Stimulated activated naive CD8-positive, alpha-beta T cell treated with anti-CD3 and anti-CD28 coated beads, Interleukin-15, Interleukin-2, amounts not matched to agents 100 ng/mL and 50 ng/mL, for 24 hours (primary cell): ENCODE measurements around the gene DRD3.

Source experiments
- H3K27ac Mint-ChIP-seq: one replicate; pipeline ENCODE4 v1.8.0; 2021; ENCODE audit warnings: mild to moderate bottlenecking, mixed read lengths
- H3K27me3 Mint-ChIP-seq: one replicate; pipeline ENCODE4 v1.8.0; 2021; ENCODE audit warnings: mixed read lengths
- H3K36me3 Mint-ChIP-seq: one replicate; pipeline ENCODE4 v1.8.0; 2021; ENCODE audit warnings: low read depth, mixed read lengths
- H3K4me1 Mint-ChIP-seq: one replicate; pipeline ENCODE4 v1.8.0; 2021; ENCODE audit warnings: low read depth, mixed read lengths
- H3K4me3 Mint-ChIP-seq: one replicate; pipeline ENCODE4 v1.8.0; 2021; ENCODE audit warnings: mild to moderate bottlenecking, mixed read lengths
- H3K9me3 Mint-ChIP-seq: one replicate; pipeline ENCODE4 v1.8.0; 2021; ENCODE audit warnings: mixed read lengths

Gene DRD3

DNA sequence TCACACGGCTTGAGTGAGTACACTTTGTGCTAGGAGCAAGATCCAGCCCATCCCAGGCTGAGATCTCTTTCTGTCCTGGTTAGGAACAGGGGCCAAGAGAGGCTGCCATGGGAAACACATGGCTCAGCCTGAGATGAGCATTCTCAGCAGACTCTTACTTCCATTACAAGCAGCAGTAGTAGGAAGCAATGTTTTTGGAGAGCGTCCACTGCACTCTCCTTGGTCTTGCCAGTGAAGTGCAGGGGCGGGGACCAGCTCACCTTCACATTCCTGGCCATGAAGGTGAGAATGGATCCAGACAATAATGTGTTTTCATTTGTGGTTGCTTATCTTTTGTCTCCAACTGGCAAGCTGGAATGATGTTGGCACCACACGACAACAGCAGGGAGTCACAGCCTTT, 33.8 kb upstream of the DRD3 start:
- H3K9me3 Mint-ChIP-seq, result peaks cover 6% of the 10 kb centered on the region
- peaks cover 13% of the 10 kb centered on the region for H3K4me1 Mint-ChIP-seq
- H3K27ac Mint-ChIP-seq, result no peak overlapping the region
- no peaks in the 10 kb centered on the region for H3K27me3 Mint-ChIP-seq
- no peak overlapping the region for H3K4me3 Mint-ChIP-seq
- H3K36me3 Mint-ChIP-seq, result peaks cover 6% of the 10 kb centered on the region

DNA sequence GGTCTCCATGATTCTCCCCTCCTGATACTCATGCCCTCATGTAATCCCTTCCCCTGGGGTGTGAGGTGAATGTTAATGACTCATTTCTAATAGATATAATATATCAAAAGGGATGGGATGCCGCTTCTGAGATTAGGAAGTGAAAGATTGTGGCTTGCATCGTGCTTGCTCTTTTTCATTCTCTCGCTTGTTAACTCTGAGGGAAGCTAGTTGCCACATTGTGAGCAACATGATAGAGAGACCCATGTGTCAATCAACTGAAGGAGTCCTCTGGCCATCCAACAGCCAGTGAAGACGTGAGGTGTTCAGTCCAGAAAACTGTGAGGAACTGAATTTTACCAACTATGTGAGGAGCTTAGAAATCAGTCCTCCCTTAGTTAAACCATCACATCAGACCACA, 28.9 kb upstream of the DRD3 start:
- Mint-ChIP-seq H3K36me3 (peaks cover 3% of the 10 kb centered on the region), H3K9me3 (peaks cover 6% of the 10 kb centered on the region), H3K27me3 (no peaks in the 10 kb centered on the region), H3K4me1 (peaks cover 35% of the 10 kb centered on the region), H3K27ac (peak overlapping the region; percentile 37), H3K4me3 (no peak overlapping the region)

DNA sequence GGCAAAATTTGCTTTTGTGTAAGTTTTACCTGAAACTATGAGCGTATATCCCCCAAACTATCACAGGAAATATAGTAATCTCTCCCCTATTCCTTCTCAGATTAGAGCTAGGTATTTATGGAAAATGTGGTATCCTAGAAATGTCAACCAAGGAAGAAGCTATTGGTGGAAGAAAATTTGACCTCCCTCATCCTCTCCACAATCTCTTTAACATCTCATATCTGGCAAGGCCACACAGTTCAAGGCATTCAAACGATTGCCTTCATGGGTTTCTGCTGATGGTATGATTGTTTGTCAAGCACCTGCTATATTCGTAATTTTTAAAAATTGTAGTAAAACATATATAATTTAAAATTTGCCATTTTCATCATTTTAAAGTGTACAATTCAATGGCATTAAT, 27.5 kb upstream of the DRD3 start:
- Mint-ChIP-seq H3K36me3 (peaks cover 3% of the 10 kb centered on the region), H3K9me3 (peaks cover 6% of the 10 kb centered on the region), H3K27ac (peak overlapping the region; percentile 16), H3K4me3 (peak overlapping the region; percentile 1), H3K27me3 (no peaks in the 10 kb centered on the region), H3K4me1 (peaks cover 35% of the 10 kb centered on the region)

DNA sequence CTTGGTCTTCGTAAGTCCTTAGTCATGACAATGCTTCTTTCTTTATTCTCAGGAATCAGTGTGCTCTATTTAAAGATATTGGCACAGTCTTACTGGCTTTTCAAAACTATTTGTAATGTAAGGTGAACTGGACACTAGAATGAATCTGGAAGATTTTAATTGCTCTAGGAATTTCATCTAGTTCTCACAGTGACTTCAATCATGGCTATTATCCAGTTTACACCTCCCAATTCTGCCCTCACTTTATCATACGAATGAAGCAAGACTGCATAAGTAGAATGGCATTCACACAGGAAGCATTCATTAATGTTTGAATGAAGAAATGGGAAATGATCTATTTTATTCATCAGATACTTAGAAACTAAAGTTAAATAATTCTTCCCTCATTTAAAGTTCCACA, 26.7 kb upstream of the DRD3 start:
- H3K9me3 Mint-ChIP-seq, result peaks cover 5% of the 10 kb centered on the region
- no peaks in the 10 kb centered on the region for H3K27me3 Mint-ChIP-seq
- peaks cover 35% of the 10 kb centered on the region for H3K4me1 Mint-ChIP-seq
- no peak overlapping the region for H3K27ac Mint-ChIP-seq
- H3K4me3 Mint-ChIP-seq, result no peak overlapping the region
- H3K36me3 Mint-ChIP-seq, result peaks cover 3% of the 10 kb centered on the region

DNA sequence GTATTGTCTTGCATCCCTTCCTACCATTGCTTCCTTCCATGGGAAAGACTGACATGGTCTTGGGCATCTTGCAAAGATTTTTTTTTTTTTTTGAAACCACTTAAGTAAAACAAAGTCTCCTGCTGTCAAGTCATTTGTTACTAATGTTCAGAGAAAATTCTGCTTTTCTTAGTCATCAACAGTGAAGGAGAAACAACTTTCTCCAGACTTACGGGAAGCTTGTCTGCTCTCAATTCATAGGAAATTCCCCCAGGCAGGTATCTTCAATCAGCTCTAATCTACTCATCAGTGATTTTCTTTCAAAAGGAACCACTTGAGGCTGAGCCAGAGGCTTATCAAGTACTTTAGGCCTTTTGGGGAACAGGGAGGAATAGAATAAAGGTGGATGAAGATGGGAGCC, 15.9 kb upstream of the DRD3 start:
- Mint-ChIP-seq H3K4me3 (no peak overlapping the region), H3K27ac (no peak overlapping the region), H3K9me3 (no peaks in the 10 kb centered on the region), H3K27me3 (no peaks in the 10 kb centered on the region), H3K36me3 (no peaks in the 10 kb centered on the region), H3K4me1 (peaks cover 7% of the 10 kb centered on the region)

DNA sequence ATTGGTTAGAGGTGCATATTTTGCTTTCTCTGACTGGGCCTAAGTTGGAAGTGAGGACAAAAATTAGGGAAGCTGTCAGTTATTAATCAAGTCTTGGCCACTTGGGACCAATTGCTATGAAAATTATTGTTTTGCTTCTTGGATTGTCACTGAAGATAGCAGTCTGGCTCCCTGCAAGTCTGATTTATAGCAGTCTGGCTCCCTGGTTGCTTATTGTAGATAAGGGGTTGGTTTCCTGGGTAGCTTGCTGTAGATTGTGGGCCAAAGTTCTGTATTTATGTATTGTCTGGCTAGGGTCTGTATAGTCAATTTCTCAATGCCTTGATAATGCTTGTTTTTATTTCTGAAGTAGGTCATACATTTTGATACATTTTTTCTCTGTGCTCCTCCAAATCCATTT, 13.3 kb upstream of the DRD3 start:
- no peaks in the 10 kb centered on the region for H3K27me3 Mint-ChIP-seq
- peaks cover 7% of the 10 kb centered on the region for H3K4me1 Mint-ChIP-seq
- no peaks in the 10 kb centered on the region for H3K36me3 Mint-ChIP-seq
- H3K9me3 Mint-ChIP-seq, result no peaks in the 10 kb centered on the region
- H3K27ac Mint-ChIP-seq, result no peak overlapping the region
- H3K4me3 Mint-ChIP-seq, result no peak overlapping the region

DNA sequence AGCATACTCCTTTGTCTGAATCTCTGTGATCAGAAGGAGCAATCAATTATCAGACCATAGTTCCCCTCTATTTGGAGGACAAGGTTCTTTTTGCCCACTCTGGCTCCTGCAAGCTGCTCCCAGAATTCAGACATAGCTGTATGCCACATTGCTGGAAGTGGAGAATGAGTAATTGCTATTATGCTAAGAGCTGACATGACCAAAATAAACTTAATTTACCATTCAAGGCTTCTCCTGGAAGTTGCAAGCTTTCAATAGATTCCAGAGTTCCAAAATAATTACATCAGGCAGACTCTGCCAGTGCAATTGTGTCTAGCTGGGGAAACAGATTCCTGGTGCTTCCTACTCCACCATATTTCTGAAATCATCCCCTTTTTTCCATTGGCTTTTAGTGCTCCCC, 7.6 kb upstream of the DRD3 start:
- Mint-ChIP-seq H3K4me1 (no peaks in the 10 kb centered on the region), H3K4me3 (no peak overlapping the region), H3K36me3 (peaks cover 5% of the 10 kb centered on the region), H3K9me3 (peaks cover 8% of the 10 kb centered on the region), H3K27ac (no peak overlapping the region), H3K27me3 (no peaks in the 10 kb centered on the region)

DNA sequence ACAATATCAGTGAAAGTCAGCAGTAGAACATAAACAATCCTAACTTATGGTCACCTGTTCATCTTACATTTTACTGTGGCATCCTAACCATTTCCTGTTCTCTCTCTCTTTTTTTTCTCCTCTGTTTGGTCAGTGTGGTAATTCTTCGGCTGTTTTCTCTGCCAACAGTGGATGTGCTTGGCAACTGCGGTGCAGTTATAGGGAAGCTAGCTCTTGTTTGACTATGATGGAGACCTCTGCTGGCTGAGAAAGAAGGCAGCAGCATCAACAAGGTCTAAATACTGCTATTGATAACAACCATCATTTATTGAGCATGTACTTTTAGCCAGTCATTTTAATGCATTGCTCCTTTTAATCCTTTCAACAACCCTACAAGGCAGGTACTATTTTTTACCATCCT, 723 bp upstream of the DRD3 start:
- Mint-ChIP-seq H3K27ac (no peak overlapping the region), H3K4me1 (no peaks in the 10 kb centered on the region), H3K36me3 (no peaks in the 10 kb centered on the region), H3K4me3 (no peak overlapping the region), H3K9me3 (no peaks in the 10 kb centered on the region), H3K27me3 (peaks cover 7% of the 10 kb centered on the region)

DNA sequence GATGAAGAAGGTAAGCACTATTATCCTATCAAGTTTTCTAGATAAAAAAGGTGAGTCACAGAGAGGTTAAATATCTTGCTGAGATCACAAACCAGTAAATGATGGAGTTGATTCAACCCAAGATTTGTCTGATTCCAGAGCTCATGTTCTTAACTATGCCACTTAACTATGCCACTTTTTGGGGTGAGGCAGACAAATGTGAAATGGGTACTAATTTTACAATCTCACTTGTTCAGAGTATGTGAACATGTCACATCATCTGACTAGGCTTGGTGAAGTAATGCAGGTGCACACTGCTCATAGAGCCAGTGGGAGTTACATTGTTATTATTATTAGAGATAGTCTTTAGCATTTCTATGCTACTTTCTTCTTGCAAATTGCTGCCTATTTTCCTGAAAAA, 2.0 kb downstream of the DRD3 start:
- no peaks in the 10 kb centered on the region for H3K4me1 Mint-ChIP-seq

DNA sequence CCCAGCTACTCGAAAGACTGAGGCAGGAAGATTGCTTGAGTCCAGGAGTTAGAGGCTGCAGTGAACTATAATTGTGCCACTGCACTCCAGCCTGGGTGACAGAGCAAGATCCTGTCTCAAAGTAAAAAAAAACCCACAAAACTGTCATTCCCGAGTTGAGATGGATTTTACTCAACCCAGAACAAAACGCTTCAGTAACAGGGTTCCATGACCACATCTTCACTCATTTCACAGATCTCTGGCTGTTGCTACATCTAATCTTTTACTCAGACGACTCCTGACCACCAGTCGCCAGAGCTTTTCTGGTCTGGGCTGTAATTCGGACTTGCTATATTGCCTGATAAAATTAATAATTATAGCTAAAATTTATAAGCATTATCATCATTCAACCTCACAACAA, 2.4 kb downstream of the DRD3 start:
- Mint-ChIP-seq H3K4me1 (no peaks in the 10 kb centered on the region), H3K27ac (no peak overlapping the region), H3K9me3 (no peaks in the 10 kb centered on the region), H3K27me3 (peaks cover 7% of the 10 kb centered on the region), H3K4me3 (no peak overlapping the region), H3K36me3 (no peaks in the 10 kb centered on the region)

More for the DNA sequence above, 2.0 kb downstream of the DRD3 start:
- H3K27ac Mint-ChIP-seq, result no peak overlapping the region
- no peaks in the 10 kb centered on the region for H3K9me3 Mint-ChIP-seq
- no peak overlapping the region for H3K4me3 Mint-ChIP-seq
- no peaks in the 10 kb centered on the region for H3K36me3 Mint-ChIP-seq
- peaks cover 7% of the 10 kb centered on the region for H3K27me3 Mint-ChIP-seq

DNA sequence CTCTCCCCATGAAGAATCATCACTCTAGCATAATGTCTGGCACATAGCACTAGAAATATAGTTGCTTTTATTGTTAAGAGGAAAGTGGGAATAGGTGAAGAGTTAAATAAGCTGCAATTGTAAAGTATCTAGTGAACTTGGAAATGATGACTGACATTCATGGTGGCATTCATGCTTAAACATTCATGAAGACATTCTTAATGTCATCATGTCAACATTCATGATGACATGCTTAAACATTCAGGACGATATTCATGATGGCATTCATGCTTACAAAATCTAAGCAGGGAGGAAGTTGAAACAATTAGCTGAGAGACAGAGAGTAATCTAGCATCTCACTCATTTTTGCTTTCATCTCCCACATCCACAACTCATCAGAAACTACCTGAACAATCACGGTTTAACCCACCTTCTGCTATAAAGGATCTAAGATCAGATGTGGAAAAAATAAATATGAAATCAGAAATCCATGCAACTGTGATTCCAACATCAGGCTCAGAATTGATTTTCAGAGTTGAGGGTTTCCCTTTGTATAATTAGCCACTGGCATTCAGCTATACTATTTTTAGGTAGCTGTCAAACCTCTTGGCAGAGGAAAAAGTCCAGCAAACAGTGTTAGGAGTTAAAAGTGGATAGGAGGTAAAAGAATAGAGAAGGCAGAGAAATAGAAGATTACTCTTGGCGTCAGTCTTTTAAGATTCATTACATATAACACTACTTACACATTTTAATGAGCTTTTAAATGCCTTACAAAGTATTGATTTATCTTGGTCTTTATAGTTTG, 3.5 kb downstream of the DRD3 start:
- H3K9me3 Mint-ChIP-seq, result no peaks in the 10 kb centered on the region
- no peaks in the 10 kb centered on the region for H3K36me3 Mint-ChIP-seq
- no peak overlapping the region for H3K27ac Mint-ChIP-seq
- H3K4me1 Mint-ChIP-seq, result no peaks in the 10 kb centered on the region
- peaks cover 7% of the 10 kb centered on the region for H3K27me3 Mint-ChIP-seq
- no peak overlapping the region for H3K4me3 Mint-ChIP-seq

DNA sequence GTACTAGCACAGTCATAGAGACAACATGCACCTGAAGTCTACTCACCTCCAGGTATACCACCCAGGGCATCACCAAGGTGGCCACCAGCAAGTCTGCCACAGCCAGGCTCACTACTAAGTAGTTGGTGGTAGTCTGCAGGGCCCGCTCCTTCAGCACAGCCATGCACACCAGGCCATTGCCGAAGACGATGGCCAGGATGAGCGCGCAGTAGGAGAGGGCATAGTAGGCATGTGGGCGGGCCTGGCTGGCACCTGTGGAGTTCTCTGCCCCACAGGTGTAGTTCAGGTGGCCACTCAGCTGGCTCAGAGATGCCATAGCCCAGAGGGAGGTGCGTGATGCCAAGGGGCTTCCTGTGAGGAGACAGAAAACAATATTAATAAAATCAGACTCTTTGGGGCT, 7.2 kb downstream of the DRD3 start:
- Mint-ChIP-seq H3K4me1 (no peaks in the 10 kb centered on the region), H3K9me3 (no peaks in the 10 kb centered on the region), H3K27ac (no peak overlapping the region), H3K36me3 (no peaks in the 10 kb centered on the region), H3K27me3 (peaks cover 6% of the 10 kb centered on the region), H3K4me3 (no peak overlapping the region)

DNA sequence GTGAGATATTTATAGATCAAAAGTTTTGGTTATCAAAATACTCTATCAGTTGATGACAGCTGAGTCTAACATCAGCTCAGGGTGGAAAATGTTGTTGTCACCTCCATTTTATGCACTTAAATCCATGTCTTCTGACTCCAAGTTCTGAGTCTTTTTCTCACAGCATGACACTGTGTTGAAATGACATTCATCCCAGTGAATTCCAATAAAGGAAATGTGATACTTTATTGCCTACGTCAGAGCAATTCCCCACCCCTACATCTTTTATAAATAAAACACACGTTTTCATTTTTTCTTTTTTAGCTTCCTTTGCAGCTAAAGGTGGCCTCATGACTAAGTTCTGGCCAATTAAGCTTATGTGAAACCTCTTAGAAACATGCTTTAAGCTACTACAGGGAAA, 10.7 kb downstream of the DRD3 start:
- Mint-ChIP-seq H3K9me3 (no peaks in the 10 kb centered on the region), H3K27ac (no peak overlapping the region), H3K4me1 (no peaks in the 10 kb centered on the region), H3K27me3 (peaks cover 3% of the 10 kb centered on the region), H3K4me3 (no peak overlapping the region), H3K36me3 (no peaks in the 10 kb centered on the region)

DNA sequence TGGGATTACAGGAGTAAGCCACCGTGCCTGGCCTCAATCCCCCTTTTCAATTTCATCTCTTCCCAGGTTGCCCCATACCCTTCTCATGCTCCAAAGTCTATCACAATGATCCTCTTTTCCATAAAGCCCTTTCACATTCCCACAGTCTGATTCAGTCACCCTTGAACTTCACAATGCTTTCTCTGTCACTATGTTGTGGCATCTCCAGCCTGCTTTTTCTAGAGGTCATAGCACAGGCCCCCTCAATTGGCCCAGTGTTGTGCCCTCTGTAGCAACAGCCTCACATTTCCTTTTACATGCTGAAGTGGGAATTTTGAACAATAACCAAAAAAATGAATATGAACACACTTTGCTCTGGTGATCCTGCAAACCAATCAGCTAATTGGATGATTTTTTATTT, 21.5 kb downstream of the DRD3 start:
- Mint-ChIP-seq H3K9me3 (no peaks in the 10 kb centered on the region), H3K27me3 (peaks cover 4% of the 10 kb centered on the region), H3K4me1 (peaks cover 13% of the 10 kb centered on the region), H3K27ac (no peak overlapping the region), H3K36me3 (no peaks in the 10 kb centered on the region), H3K4me3 (no peak overlapping the region)

DNA sequence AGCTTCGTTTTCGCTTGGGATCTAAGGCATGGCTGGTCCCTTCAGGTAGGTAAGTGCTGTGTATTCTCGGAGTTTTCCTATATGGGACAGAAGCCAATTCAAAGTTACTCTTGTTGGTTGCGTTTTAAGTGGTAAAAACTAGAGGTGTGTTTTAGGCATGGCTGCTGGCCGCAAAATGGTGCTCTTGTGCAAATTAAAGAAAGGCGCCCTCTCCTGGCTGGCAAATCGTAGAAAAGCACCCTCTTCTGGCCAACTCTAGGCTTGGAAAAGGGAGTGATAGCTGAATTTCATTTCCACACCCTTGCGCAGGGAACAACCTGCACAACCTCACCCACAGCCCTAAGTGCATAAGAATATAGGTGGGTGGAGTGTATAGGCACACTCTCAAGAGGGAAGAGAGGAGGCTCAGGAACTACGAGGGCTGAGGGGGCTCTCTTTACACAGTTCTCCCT, 23.5 kb downstream of the DRD3 start:
- no peak overlapping the region for H3K4me3 Mint-ChIP-seq
- no peaks in the 10 kb centered on the region for H3K9me3 Mint-ChIP-seq
- H3K27me3 Mint-ChIP-seq, result peaks cover 4% of the 10 kb centered on the region
- no peak overlapping the region for H3K27ac Mint-ChIP-seq
- no peaks in the 10 kb centered on the region for H3K36me3 Mint-ChIP-seq
- H3K4me1 Mint-ChIP-seq, result peaks cover 13% of the 10 kb centered on the region

DNA sequence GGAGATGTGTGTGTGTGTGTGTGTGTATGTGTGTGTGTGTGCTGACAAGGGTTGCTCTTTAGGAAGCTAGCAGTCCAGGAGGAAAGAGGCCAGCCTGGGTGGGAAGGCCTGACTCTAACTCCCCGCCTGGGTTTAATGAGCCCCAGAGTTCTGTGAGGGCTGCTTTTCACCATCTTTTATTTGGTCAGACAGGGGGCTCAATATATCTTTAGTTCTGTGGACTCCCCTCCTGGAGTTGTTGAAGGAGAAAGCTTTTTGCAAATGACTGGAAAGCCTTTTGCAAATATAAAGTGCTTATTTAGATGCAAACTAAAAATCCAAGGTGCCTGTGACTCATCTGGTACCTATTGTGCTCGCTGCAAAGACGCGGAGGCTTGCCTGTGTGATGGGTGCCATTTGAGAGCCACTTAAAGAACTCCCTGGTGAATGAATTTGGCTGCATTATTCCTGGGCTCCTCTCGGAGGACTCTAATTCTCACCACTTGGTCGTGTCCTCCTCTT, 24.5 kb downstream of the DRD3 start:
- Mint-ChIP-seq H3K9me3 (no peaks in the 10 kb centered on the region), H3K27ac (no peak overlapping the region), H3K27me3 (peaks cover 4% of the 10 kb centered on the region), H3K4me3 (no peak overlapping the region), H3K36me3 (no peaks in the 10 kb centered on the region), H3K4me1 (peaks cover 13% of the 10 kb centered on the region)
